Muscle of leg (tissue), 16 donors: ENCODE measurements around the gene SFXN5. TPM values are rescaled to one million over a fixed set of nuclear protein-coding genes. Genes with fewer than 3 reads are reported as not detected.
A peak's percentile ranks its signal among the peaks of the same experiment; 100 is the strongest.
"Not testable (repeated sequence)": the region's sequence is repeated elsewhere in the genome, so short reads cannot be mapped to it uniquely, and the experiment has no call there.

Experiments
- DNase-seq: peaks from one replicate; pipeline ENCODE4 v3.0.0; 2013
- H3K27ac ChIP-seq: one replicate; pipeline ENCODE4 v1.5.1; 2013; ENCODE audit warnings: mild to moderate bottlenecking, low read length, control low read depth
- H3K27me3 ChIP-seq: one replicate; pipeline ENCODE4 v1.6.1; 2013; ENCODE audit warnings: low read length; ENCODE audit not compliant: control insufficient read depth, insufficient read depth
- H3K36me3 ChIP-seq: one replicate; pipeline ENCODE4 v1.6.1; 2013; ENCODE audit warnings: low read length; ENCODE audit not compliant: control insufficient read depth, insufficient read depth
- H3K4me1 ChIP-seq: one replicate; pipeline ENCODE4 v1.6.1; 2013; ENCODE audit warnings: low read length; ENCODE audit not compliant: control insufficient read depth, insufficient read depth
- H3K4me3 ChIP-seq: one replicate; pipeline ENCODE4 v1.5.1; 2013; ENCODE audit warnings: low read length, control low read depth
- H3K9me3 ChIP-seq: replicated peaks from 2 replicates; pipeline ENCODE4 v1.6.1; 2013; ENCODE audit warnings: low read depth, low read length; ENCODE audit not compliant: control insufficient read depth
- WGBS: methylation state at CpG from one replicate; pipeline ENCODE4 v1.1.5; 2013; ENCODE audit warnings: missing lambda C conversion rate; ENCODE audit not compliant: insufficient coverage; 5-methylcytosine and 5-hydroxymethylcytosine counted together
- long read RNA-seq, 11 donors: transcript quantifications; one replicate each; lab custom pipeline, GENCODE V29; 2026
- polyA plus RNA-seq, 8 donors: library from polyadenylated mRNA; unstranded; fragments of 120-200 nt; gene quantifications; one replicate each; pipeline versions ENCODE4 v1.2.1 to v1.2.3, GENCODE V29; 2013; ENCODE audit warnings: inconsistent platforms in 1 of 8, low replicate concordance in 1 of 8; ENCODE audit not compliant: insufficient read length in 8 of 8, insufficient read depth in 1 of 8
- total RNA-seq: library from RNA; stranded (reverse); fragments of 120-200 nt; gene quantifications from one replicate; pipeline ENCODE4 v1.2.4, GENCODE V29; 2013

The SFXN5 gene
- total RNA-seq, result 6.0 TPM
- 1 to 10 TPM; 6.0 to 9.0 (median 6.3) TPM for polyA plus RNA-seq
- long read RNA-seq, donor 1, result 0 reads
- long read RNA-seq, donor 2, result 0 reads
- long read RNA-seq, donor 3, result 0 reads
- long read RNA-seq, donor 4, result 0 reads
- long read RNA-seq, donor 5, full-length matches to known transcripts, result 1 of 1 reads
- long read RNA-seq, donor 5, partial matches to known transcripts, result 0 of 1 reads
- long read RNA-seq, donor 5, other reads (novel, unspliced or antisense), result 0 of 1 reads
- long read RNA-seq, donor 6, full-length matches to known transcripts, result 1 of 1 reads
- long read RNA-seq, donor 6, partial matches to known transcripts, result 0 of 1 reads
- long read RNA-seq, donor 6, other reads (novel, unspliced or antisense), result 0 of 1 reads
- long read RNA-seq, donor 7, result 0 reads
- long read RNA-seq, donor 8, result 0 reads
- long read RNA-seq, donor 9, partial matches to known transcripts, result 0 of 1 reads
- long read RNA-seq, donor 9, other reads (novel, unspliced or antisense), result 0 of 1 reads
- long read RNA-seq, donor 10, result 0 reads
- long read RNA-seq, donor 11, result 0 reads

GRCh38 chr2:73071360-73072128 is at the start of gene SFXN5:
Gene SFXN5, minus strand, starts transcription at chr2:73071712. Its CDS starts 7 bp downstream, at chr2:73071705.
- H3K4me1 ChIP-seq, result peaks cover 20% of the 10 kb centered on the region
- H3K27me3 ChIP-seq, result no peaks in the 10 kb centered on the region
- peak within 1 kb of the TSS; percentile 71 for H3K4me3 ChIP-seq
- H3K9me3 ChIP-seq, result no peaks in the 10 kb centered on the region
- H3K36me3 ChIP-seq, result peaks cover 2% of the 10 kb centered on the region
- H3K27ac ChIP-seq, result peak within 1 kb of the TSS; percentile 93
- peak; percentile 99 for DNase-seq
- WGBS, result under 1% methylated on average over 58 of the region's 67 CpGs

- not testable (repeated sequence) for H3K4me3 ChIP-seq, DNase-seq, H3K27ac ChIP-seq, H3K9me3 ChIP-seq, H3K36me3 ChIP-seq, H3K4me1 ChIP-seq, H3K27me3 ChIP-seq
- 50% methylated on average over 8 of the region's 11 CpGs for WGBS
These were observed 48.2 kb upstream of the SFXN5 start for GRCh38 chr2:73119611-73120239.

GRCh38 chr2:73117441-73117840 is 45.9 kb upstream of the SFXN5 start:
- whole genome bisulfite sequencing, result 60% methylated on average over 1 of the region's 1 CpG
- Histone ChIP-seq H3K4me1 (peaks cover 2% of the 10 kb centered on the region), H3K9me3 (no peaks in the 10 kb centered on the region), H3K4me3 (no peak overlapping the region), H3K36me3 (no peaks in the 10 kb centered on the region), H3K27ac (no peak overlapping the region), H3K27me3 (peaks cover 9% of the 10 kb centered on the region)
- DNase-seq, result no peak

- H3K4me1 ChIP-seq, result peaks cover 11% of the 10 kb centered on the region
- H3K36me3 ChIP-seq, result no peaks in the 10 kb centered on the region
- peaks cover 15% of the 10 kb centered on the region for H3K27me3 ChIP-seq
- 80% methylated on average over 2 of the region's 8 CpGs for WGBS
- no peaks in the 10 kb centered on the region for H3K9me3 ChIP-seq
- H3K4me3 ChIP-seq, result no peak overlapping the region
- no peak for DNase-seq
- H3K27ac ChIP-seq, result no peak overlapping the region
These were observed 44.9 kb upstream of the SFXN5 start for GRCh38 chr2:73116182-73116960.

GRCh38 chr2:73114273-73114867 is 42.9 kb upstream of the SFXN5 start:
- H3K27ac ChIP-seq, result no peak overlapping the region
- peaks cover 26% of the 10 kb centered on the region for H3K4me1 ChIP-seq
- peaks cover 20% of the 10 kb centered on the region for H3K27me3 ChIP-seq
- no peaks in the 10 kb centered on the region for H3K9me3 ChIP-seq
- DNase-seq, result no peak
- no peaks in the 10 kb centered on the region for H3K36me3 ChIP-seq
- no peak overlapping the region for H3K4me3 ChIP-seq
- WGBS, result no CpG with 5 or more reads among the region's 4 CpGs

- no peaks in the 10 kb centered on the region for H3K9me3 ChIP-seq
- peaks cover 20% of the 10 kb centered on the region for H3K27me3 ChIP-seq
- DNase-seq, result peak; percentile 82
- H3K4me1 ChIP-seq, result peaks cover 30% of the 10 kb centered on the region
- H3K27ac ChIP-seq, result peak within 1 kb of the TSS; percentile 78
- H3K36me3 ChIP-seq, result no peaks in the 10 kb centered on the region
- peak within 1 kb of the TSS; percentile 64 for H3K4me3 ChIP-seq
- under 1% methylated on average over 61 of the region's 93 CpGs for WGBS
These were observed 41.7 kb upstream of the SFXN5 start, which contains the start of gene RAB11FIP5 for GRCh38 chr2:73112913-73113854. Gene RAB11FIP5, minus strand, starts transcription at chr2:73112948. Its CDS starts 171 bp downstream, at chr2:73112777.

- H3K4me1 ChIP-seq, result peaks cover 39% of the 10 kb centered on the region
- peak; percentile 53 for DNase-seq
These were observed 40.8 kb upstream of the SFXN5 start for GRCh38 chr2:73112026-73112912.

More at GRCh38 chr2:73112026-73112912, 40.8 kb upstream of the SFXN5 start:
- under 1% methylated on average over 83 of the region's 88 CpGs for WGBS
- peaks cover 20% of the 10 kb centered on the region for H3K27me3 ChIP-seq
- peak overlapping the region; percentile 78 for H3K27ac ChIP-seq
- no peaks in the 10 kb centered on the region for H3K36me3 ChIP-seq
- peak overlapping the region; percentile 64 for H3K4me3 ChIP-seq
- no peaks in the 10 kb centered on the region for H3K9me3 ChIP-seq
